Lower leg skin (tissue), 4 donors: ENCODE measurements around the gene GATA2. TPM values are rescaled to one million over a fixed set of nuclear protein-coding genes. Genes with fewer than 3 reads are reported as not detected.
A peak's percentile ranks its signal among the peaks of the same experiment; 100 is the strongest.

ENCODE experiments used
- DNase-seq, 2 donors: peaks; one replicate each; pipeline ENCODE4 v3.0.0-alpha.2; 2019; ENCODE audit warnings: low spot score in 2 of 2
- H3K4me3 ChIP-seq: fragments of 200-600 bp; sonication (generic); 2 replicates; pipeline ENCODE4 v1.5.1; 2017; ENCODE audit warnings: mild to moderate bottlenecking, low read depth; ENCODE audit not compliant: poor library complexity, severe bottlenecking
- CTCF ChIP-seq, 3 donors: fragments of 450-650 bp; IDR thresholded peaks; one replicate each; pipeline ENCODE4 v1.5.1; 2016; ENCODE audit warnings: antibody characterized with exemption in 3 of 3, mild to moderate bottlenecking in 3 of 3, moderate library complexity in 2 of 3
- POLR2A ChIP-seq, 2 donors: fragments of 450-650 bp; IDR thresholded peaks; one replicate each; pipeline ENCODE4 v1.6.1; 2016 to 2017; ENCODE audit warnings: antibody characterized with exemption in 2 of 2, mild to moderate bottlenecking in 1 of 2, moderate library complexity in 1 of 2
- WGBS, 2 donors: methylation state at CpG; one replicate each; pipeline ENCODE4 v1.1.5; 2018; 5-methylcytosine and 5-hydroxymethylcytosine counted together
- intact Hi-C: fragments of 100-400 bp; cut with DNase I; formaldehyde crosslinking; loops from one replicate; pipeline ENCODE4 v1.15.0; 2023; ENCODE audit warnings: low total_unique reads
- total RNA-seq, 4 donors: library from RNA; depleted of rRNA; stranded (reverse); fragments of >200 nt; gene quantifications; one replicate each; pipeline ENCODE4 v1.1.0, GENCODE V29; 2016

Gene GATA2
- total RNA-seq, 4 donors from 2014 or later: 2.3 to 9.3 (median 6.6) TPM

GRCh38 chr3:128491941-128492670, 895 bp downstream of the GATA2 start:
- peak in 1 of 2 donors; percentile 83 for DNase-seq
- intact Hi-C loops: loop anchor here (10.0 kb wide), 1 partner anchor 417 kb away; no protein-coding TSS in a partner anchor

GRCh38 chr3:128491691-128491940, 1.4 kb downstream of the GATA2 start:
- WGBS, 2 donors: 17 to 33% methylated on average over 19 of the region's 19 CpGs
- no peak for TF ChIP-seq CTCF (IDR thresholded peaks at IDR 0.05)
- no peak for TF ChIP-seq POLR2A (IDR thresholded peaks at IDR 0.05)
- DNase-seq: peak in 1 of 2 donors; percentile 80
- no peak overlapping the region for H3K4me3 ChIP-seq
- intact Hi-C loops: loop anchor here (10.0 kb wide), 1 partner anchor 417 kb away; no protein-coding TSS in a partner anchor

More at GRCh38 chr3:128491941-128492670, 895 bp downstream of the GATA2 start:
- H3K4me3 ChIP-seq: peak overlapping the region; percentile 6
- WGBS, 2 donors: 14% methylated on average over 54 to 69 of the region's 70 CpGs
- TF ChIP-seq POLR2A (IDR thresholded peaks at IDR 0.05): no peak
- no peak for TF ChIP-seq CTCF (IDR thresholded peaks at IDR 0.05)

GRCh38 chr3:128490915-128491690, 1.9 kb downstream of the GATA2 start:
- 12 to 31% methylated on average over 19 to 23 of the region's 23 CpGs for WGBS, 2 donors
- intact Hi-C loops: loop anchor here (10.0 kb wide), 1 partner anchor 416 kb away; no protein-coding TSS in a partner anchor
- no peak for TF ChIP-seq POLR2A (IDR thresholded peaks at IDR 0.05)
- no peak for TF ChIP-seq CTCF (IDR thresholded peaks at IDR 0.05)
- H3K4me3 ChIP-seq: no peak overlapping the region
- DNase-seq: peak in 1 of 2 donors; percentile 72

GRCh38 chr3:128490650-128490914, 2.4 kb downstream of the GATA2 start:
- DNase-seq: no peak
- intact Hi-C loops: loop anchor here (10.0 kb wide), 1 partner anchor 416 kb away; no protein-coding TSS in a partner anchor
- no peak for TF ChIP-seq POLR2A (IDR thresholded peaks at IDR 0.05)
- no peak for TF ChIP-seq CTCF (IDR thresholded peaks at IDR 0.05)
- 21 to 23% methylated on average over 10 of the region's 10 CpGs for WGBS, 2 donors
- no peak overlapping the region for H3K4me3 ChIP-seq

GRCh38 chr3:128489927-128490649, 2.9 kb downstream of the GATA2 start:
- DNase-seq: peak in 1 of 2 donors; percentile 83
- peak overlapping the region; percentile 45 for H3K4me3 ChIP-seq
- 5 to 6% methylated on average over 61 of the region's 61 CpGs for WGBS, 2 donors
- intact Hi-C loops: loop anchor here (10.0 kb wide), 1 partner anchor 415 kb away; no protein-coding TSS in a partner anchor
- TF ChIP-seq CTCF (IDR thresholded peaks at IDR 0.05): no peak
- TF ChIP-seq POLR2A (IDR thresholded peaks at IDR 0.05): no peak
